HepG2 (cell line): ENCODE data around the gene RIOK3. TPM values are rescaled to one million over a fixed set of nuclear protein-coding genes. Genes with fewer than 3 reads are reported as not detected.

ENCODE experiments used
- ELF3 ChIP-seq: IDR thresholded peaks from 2 replicates; pipeline ENCODE4 v1.6.1; 2016; ENCODE audit warnings: missing genetic modification reagents, missing compliant biosample characterization
- KAT7 ChIP-seq: IDR thresholded peaks from 2 replicates; pipeline ENCODE4 v1.6.1; 2018; ENCODE audit warnings: borderline replicate concordance, missing compliant biosample characterization
- NFATC3 ChIP-seq: sonication (generic); formaldehyde crosslinking; IDR thresholded peaks from 2 replicates; pipeline ENCODE4 v1.5.1; 2020; ENCODE audit warnings: mild to moderate bottlenecking, missing genetic modification reagents
- POLR2AphosphoS2 ChIP-seq: IDR thresholded peaks from 2 replicates; pipeline ENCODE4 v1.6.1; 2011; ENCODE audit warnings: low read depth, low read length, improper control_type of control experiment
- RARG ChIP-seq: sonication (generic); formaldehyde crosslinking; IDR thresholded peaks from 2 replicates; pipeline ENCODE4 v1.4.0; 2020; ENCODE audit warnings: low read depth, mild to moderate bottlenecking, missing genetic modification reagents
- TBX3 ChIP-seq: fragments of 450-650 bp; IDR thresholded peaks from 2 replicates; pipeline ENCODE4 v1.6.1; 2017; ENCODE audit warnings: antibody characterized with exemption, mild to moderate bottlenecking, inconsistent platforms, borderline replicate concordance
- U2AF2 ChIP-seq: fragments of 200-400 bp; formaldehyde crosslinking; IDR thresholded peaks from 2 replicates; pipeline ENCODE4 v1.6.1; 2017; ENCODE audit warnings: low read depth, mild to moderate bottlenecking, low read length
- ZBTB8A ChIP-seq: sonication (generic); formaldehyde crosslinking; IDR thresholded peaks from 2 replicates; pipeline ENCODE4 v1.4.0; 2020; ENCODE audit warnings: mild to moderate bottlenecking, low read depth, missing genetic modification reagents, borderline replicate concordance
- ZNF44 ChIP-seq: sonication (generic); formaldehyde crosslinking; IDR thresholded peaks from 2 replicates; pipeline ENCODE4 v1.5.1; 2020; ENCODE audit warnings: mild to moderate bottlenecking, missing genetic modification reagents
- ZNF562 ChIP-seq: sonication (generic); formaldehyde crosslinking; IDR thresholded peaks from 2 replicates; pipeline ENCODE4 v1.8.0; 2022; ENCODE audit warnings: missing genetic modification reagents, borderline replicate concordance
- ZNF816 ChIP-seq: sonication (generic); formaldehyde crosslinking; IDR thresholded peaks from 2 replicates; pipeline ENCODE4 v1.8.0; 2022; ENCODE audit warnings: missing genetic modification reagents, mild to moderate bottlenecking, borderline replicate concordance
- polyA plus RNA-seq, 8 experiments: library from polyadenylated mRNA; depleted of rRNA in 3 of 8; stranded (reverse) in 7 of 8; unstranded in 1 of 8; fragments of >200 nt; fragmentation: Illumina TruSeq in 4 of 8; extraction: Trizol in 4 of 8; gene quantifications; 2 replicates each; pipeline versions ENCODE4 v1.2.1 to v1.2.3, GENCODE V29; 2011 to 2016; ENCODE audit warnings: low read depth in 4 of 8, missing spikeins in 1 of 8, mixed read lengths in 1 of 8; ENCODE audit not compliant: insufficient read depth in 1 of 8
- total RNA-seq, 5 experiments: library from RNA; depleted of rRNA; stranded (reverse); fragments of >200 nt; fragmentation: Illumina TruSeq; extraction: Trizol; gene quantifications; 2 replicates each; pipeline ENCODE4 v1.2.3, GENCODE V29; 2016; ENCODE audit warnings: low read depth in 1 of 5
- TF ChIP-seq, protein P1 (sequence below): sonication (generic); formaldehyde crosslinking; IDR thresholded peaks from 2 replicates; pipeline ENCODE4 v1.5.1; 2020; ENCODE audit warnings: mild to moderate bottlenecking, missing genetic modification reagents, moderate library complexity
- TF ChIP-seq, protein P2 (sequence below): sonication (generic); formaldehyde crosslinking; IDR thresholded peaks from 2 replicates; pipeline ENCODE4 v1.5.1; 2020; ENCODE audit warnings: mild to moderate bottlenecking, missing genetic modification reagents, moderate library complexity
- TF ChIP-seq, protein P3 (sequence below): fragments of 450-650 bp; IDR thresholded peaks from 2 replicates; pipeline ENCODE4 v1.6.1; 2017; ENCODE audit warnings: mild to moderate bottlenecking
- TF ChIP-seq, protein P4 (sequence below): IDR thresholded peaks from 2 replicates; pipeline ENCODE4 v1.6.1; 2016; ENCODE audit warnings: low read depth, missing genetic modification reagents, missing compliant biosample characterization

The RIOK3 gene
- total and polyA plus RNA-seq, 2 of the 13 experiments (the other 11 are each of a cell fraction or from before 2014, with no cell fraction given): 26.7 to 36.0 TPM

DNA sequence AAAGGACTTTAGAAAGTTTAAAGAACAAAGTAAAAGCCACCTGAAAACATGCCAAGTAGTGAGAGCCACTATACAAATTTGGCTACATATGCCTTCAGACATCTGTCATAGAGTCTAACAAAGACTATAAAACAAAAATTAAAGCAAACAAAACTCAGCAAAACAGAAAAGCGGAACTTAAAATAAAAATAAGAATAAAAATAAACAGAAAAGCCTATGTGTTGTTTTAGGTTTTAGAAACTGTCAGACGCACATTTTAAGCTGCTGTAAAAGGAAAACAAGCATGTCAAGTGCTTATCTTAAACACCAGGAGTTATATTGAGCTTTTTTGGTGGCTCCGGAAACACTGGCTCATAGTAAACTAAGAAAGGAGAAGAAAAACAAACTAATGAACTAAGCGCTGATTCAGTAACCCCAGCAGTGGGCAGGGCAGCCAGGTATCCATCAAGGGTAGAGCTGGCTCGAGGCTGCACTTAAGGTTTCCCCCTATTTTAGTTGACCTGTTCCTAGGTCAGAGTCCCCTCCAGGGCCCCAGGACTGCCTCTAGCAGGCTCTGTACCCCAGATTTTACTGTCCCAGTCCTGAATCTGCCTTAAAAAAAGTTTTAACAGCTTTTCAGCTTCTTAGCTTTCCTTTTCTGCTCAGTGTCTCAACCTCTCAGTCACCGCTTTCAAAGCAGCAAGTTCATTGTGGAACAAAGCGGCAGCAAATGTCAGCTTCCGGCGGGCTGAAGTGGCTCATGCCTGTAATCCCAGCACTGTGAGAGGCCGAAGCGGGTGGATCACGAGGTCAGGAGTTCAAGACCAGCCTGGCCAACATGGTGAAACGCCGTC is 34.9 kb downstream of the RIOK3 start (continued):
- TF ChIP-seq RARG (CRISPR knock-in tag): no peak
- TF ChIP-seq, protein P1, sequence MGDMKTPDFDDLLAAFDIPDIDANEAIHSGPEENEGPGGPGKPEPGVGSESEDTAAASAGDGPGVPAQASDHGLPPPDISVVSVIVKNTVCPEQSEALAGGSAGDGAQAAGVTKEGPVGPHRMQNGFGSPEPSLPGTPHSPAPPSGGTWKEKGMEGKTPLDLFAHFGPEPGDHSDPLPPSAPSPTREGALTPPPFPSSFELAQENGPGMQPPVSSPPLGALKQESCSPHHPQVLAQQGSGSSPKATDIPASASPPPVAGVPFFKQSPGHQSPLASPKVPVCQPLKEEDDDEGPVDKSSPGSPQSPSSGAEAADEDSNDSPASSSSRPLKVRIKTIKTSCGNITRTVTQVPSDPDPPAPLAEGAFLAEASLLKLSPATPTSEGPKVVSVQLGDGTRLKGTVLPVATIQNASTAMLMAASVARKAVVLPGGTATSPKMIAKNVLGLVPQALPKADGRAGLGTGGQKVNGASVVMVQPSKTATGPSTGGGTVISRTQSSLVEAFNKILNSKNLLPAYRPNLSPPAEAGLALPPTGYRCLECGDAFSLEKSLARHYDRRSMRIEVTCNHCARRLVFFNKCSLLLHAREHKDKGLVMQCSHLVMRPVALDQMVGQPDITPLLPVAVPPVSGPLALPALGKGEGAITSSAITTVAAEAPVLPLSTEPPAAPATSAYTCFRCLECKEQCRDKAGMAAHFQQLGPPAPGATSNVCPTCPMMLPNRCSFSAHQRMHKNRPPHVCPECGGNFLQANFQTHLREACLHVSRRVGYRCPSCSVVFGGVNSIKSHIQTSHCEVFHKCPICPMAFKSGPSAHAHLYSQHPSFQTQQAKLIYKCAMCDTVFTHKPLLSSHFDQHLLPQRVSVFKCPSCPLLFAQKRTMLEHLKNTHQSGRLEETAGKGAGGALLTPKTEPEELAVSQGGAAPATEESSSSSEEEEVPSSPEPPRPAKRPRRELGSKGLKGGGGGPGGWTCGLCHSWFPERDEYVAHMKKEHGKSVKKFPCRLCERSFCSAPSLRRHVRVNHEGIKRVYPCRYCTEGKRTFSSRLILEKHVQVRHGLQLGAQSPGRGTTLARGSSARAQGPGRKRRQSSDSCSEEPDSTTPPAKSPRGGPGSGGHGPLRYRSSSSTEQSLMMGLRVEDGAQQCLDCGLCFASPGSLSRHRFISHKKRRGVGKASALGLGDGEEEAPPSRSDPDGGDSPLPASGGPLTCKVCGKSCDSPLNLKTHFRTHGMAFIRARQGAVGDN (CRISPR knock-in tag): peak; percentile 72
- TF ChIP-seq ZNF562 (CRISPR knock-in tag): no peak
- TF ChIP-seq, protein P2, sequence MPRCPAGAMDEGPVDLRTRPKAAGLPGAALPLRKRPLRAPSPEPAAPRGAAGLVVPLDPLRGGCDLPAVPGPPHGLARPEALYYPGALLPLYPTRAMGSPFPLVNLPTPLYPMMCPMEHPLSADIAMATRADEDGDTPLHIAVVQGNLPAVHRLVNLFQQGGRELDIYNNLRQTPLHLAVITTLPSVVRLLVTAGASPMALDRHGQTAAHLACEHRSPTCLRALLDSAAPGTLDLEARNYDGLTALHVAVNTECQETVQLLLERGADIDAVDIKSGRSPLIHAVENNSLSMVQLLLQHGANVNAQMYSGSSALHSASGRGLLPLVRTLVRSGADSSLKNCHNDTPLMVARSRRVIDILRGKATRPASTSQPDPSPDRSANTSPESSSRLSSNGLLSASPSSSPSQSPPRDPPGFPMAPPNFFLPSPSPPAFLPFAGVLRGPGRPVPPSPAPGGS (CRISPR knock-in tag): no peak
- peak; percentile 52; the same call in 1 of the 2 replicates for TF ChIP-seq ZNF44 (CRISPR knock-in tag)
- TF ChIP-seq POLR2AphosphoS2: no peak
- TF ChIP-seq, protein P3, sequence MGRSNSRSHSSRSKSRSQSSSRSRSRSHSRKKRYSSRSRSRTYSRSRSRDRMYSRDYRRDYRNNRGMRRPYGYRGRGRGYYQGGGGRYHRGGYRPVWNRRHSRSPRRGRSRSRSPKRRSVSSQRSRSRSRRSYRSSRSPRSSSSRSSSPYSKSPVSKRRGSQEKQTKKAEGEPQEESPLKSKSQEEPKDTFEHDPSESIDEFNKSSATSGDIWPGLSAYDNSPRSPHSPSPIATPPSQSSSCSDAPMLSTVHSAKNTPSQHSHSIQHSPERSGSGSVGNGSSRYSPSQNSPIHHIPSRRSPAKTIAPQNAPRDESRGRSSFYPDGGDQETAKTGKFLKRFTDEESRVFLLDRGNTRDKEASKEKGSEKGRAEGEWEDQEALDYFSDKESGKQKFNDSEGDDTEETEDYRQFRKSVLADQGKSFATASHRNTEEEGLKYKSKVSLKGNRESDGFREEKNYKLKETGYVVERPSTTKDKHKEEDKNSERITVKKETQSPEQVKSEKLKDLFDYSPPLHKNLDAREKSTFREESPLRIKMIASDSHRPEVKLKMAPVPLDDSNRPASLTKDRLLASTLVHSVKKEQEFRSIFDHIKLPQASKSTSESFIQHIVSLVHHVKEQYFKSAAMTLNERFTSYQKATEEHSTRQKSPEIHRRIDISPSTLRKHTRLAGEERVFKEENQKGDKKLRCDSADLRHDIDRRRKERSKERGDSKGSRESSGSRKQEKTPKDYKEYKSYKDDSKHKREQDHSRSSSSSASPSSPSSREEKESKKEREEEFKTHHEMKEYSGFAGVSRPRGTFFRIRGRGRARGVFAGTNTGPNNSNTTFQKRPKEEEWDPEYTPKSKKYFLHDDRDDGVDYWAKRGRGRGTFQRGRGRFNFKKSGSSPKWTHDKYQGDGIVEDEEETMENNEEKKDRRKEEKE: no peak
- TF ChIP-seq, protein P4, sequence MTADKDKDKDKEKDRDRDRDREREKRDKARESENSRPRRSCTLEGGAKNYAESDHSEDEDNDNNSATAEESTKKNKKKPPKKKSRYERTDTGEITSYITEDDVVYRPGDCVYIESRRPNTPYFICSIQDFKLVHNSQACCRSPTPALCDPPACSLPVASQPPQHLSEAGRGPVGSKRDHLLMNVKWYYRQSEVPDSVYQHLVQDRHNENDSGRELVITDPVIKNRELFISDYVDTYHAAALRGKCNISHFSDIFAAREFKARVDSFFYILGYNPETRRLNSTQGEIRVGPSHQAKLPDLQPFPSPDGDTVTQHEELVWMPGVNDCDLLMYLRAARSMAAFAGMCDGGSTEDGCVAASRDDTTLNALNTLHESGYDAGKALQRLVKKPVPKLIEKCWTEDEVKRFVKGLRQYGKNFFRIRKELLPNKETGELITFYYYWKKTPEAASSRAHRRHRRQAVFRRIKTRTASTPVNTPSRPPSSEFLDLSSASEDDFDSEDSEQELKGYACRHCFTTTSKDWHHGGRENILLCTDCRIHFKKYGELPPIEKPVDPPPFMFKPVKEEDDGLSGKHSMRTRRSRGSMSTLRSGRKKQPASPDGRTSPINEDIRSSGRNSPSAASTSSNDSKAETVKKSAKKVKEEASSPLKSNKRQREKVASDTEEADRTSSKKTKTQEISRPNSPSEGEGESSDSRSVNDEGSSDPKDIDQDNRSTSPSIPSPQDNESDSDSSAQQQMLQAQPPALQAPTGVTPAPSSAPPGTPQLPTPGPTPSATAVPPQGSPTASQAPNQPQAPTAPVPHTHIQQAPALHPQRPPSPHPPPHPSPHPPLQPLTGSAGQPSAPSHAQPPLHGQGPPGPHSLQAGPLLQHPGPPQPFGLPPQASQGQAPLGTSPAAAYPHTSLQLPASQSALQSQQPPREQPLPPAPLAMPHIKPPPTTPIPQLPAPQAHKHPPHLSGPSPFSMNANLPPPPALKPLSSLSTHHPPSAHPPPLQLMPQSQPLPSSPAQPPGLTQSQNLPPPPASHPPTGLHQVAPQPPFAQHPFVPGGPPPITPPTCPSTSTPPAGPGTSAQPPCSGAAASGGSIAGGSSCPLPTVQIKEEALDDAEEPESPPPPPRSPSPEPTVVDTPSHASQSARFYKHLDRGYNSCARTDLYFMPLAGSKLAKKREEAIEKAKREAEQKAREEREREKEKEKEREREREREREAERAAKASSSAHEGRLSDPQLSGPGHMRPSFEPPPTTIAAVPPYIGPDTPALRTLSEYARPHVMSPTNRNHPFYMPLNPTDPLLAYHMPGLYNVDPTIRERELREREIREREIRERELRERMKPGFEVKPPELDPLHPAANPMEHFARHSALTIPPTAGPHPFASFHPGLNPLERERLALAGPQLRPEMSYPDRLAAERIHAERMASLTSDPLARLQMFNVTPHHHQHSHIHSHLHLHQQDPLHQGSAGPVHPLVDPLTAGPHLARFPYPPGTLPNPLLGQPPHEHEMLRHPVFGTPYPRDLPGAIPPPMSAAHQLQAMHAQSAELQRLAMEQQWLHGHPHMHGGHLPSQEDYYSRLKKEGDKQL: no peak
- TF ChIP-seq U2AF2: no peak
- 0 out of 2 replicates have a peak, but pooled peaks have one; percentile 9 for TF ChIP-seq ELF3 (CRISPR knock-in tag)
- no peak for TF ChIP-seq ZBTB8A (CRISPR knock-in tag)
- no peak for TF ChIP-seq KAT7 (CRISPR knock-in tag)
- TF ChIP-seq TBX3: no peak
- TF ChIP-seq ZNF816 (CRISPR knock-in tag): no peak
- TF ChIP-seq NFATC3 (CRISPR knock-in tag): no peak
